ENCODE results near the gene APLP1.
"Not testable (repeated sequence)": the region's sequence is repeated elsewhere in the genome, so short reads cannot be mapped to it uniquely, and the experiment has no call there.

APLP1 gene

DNA sequence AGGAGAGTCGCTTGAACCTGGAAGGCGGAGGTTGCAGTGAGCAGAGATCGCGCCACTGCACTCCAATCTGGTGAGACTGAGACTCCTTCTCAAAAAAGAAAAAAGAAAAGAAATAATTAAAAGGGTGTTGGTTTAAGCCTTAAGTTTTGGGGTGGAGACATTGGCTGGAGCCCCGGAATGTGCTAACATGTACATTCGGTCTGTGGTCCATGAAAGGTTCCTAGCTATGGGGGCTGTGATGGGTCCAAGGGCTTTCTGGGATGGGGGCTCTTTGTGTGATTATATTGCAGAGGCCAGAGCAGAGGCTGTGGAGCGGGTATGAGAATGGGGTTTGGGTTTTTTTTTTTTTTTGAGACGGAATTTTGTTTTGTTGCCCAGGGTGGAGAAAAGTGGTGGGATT, 17.5 kb downstream of the APLP1 start:
- DNase-seq, result no peak

DNA sequence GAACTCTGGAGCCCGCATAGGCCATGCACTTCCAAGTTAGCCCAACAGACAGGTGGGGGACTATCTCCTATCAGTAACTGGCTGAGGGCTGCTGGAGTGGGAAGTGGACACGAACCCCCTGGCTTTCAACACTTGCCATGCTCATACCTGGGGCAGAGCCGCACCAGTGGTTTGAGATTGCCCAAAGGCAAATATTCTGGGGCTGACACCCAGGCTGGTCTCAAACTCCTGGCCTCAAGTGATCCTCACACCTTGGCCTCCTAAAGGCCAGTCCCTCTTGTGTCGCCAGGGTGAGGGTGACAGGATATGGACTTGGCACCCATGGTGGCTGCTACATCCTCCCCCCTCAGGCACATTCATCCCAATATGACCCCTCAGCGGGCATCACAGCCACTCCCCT, 18.8 kb downstream of the APLP1 start:
- DNase-seq, result no peak

DNA sequence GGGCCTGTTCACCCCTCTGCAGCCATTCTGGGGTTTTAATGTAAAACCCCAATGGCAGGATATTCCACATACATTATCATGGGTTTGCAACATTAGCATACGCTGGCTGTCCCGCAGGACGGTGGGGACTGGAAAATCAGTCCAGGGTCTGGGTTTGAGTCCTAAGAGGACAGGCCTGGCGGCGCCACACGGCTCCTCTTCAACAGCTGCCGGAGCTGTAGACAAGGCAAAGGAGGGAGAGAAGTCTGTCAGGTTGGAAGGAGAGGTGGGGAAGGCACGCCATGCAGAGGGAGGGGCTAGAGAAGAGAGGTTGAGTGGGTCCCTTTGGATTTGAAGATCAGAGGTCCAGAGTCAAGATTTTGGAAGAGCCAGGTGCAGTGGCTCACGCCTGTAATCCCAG, 20.0 kb downstream of the APLP1 start:
- no peak for DNase-seq

DNA sequence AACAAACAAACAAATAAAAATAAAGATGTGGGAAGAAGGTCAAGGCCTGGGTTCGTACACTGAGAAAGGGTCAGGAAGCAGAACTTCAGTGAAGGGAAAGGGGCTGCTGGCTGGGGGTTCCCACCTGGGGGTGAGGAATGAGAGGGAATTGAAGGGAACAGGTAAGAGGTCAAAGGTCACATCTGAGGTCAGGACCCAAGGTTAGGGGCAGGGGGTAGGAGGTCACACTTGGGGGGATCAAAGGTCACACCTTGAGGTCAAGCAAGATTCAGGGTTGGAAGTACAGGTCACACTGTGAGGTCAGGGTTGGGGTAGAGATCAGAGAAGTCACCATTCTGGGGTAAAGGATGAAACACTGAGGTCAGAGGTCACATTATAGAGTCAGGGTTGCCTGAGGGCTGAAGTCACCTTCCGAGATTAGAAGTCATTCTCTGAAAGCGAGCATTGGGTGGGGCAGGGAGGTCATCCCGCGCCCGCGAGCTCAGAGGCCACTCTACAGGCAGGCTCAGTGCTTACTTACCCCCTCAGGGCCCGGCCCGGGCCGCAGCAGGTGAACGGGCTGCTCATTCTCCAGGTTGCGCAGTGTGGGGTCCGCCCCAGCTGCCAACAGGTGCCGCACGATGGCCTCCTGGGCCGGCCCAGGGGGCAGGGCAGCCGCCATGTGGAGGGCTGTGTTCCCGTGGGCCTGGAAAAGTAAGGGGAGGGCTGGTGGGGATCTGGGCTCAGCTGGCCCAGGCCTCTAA, 21.2 kb downstream of the APLP1 start:
- no peak for DNase-seq

DNA sequence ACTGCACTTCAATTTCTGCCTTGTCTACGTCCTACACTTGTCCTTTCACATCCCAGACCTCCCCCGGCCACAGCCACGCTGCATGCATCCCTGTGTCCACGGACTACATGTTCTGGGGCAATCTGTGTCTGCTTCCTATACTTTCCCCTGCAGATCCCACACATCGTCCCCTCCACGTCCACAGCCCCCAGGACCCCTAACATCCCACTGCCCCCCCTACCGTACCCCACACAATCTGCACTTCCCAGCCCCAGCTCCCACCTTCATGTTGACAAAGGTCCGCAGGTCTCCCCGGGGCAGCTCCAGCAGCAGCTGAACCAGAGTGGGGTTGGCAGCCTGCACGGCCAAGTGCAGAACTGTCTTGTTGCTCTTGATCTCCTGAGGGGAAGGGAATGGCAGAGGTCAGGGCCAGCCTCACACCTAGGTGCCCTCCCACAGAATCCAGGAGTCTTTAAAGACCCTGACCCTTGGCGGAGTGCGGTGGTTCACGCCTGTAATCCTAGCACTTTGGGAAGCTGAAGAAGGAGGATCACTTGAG, 21.8 kb downstream of the APLP1 start:
- no peak for DNase-seq

DNA sequence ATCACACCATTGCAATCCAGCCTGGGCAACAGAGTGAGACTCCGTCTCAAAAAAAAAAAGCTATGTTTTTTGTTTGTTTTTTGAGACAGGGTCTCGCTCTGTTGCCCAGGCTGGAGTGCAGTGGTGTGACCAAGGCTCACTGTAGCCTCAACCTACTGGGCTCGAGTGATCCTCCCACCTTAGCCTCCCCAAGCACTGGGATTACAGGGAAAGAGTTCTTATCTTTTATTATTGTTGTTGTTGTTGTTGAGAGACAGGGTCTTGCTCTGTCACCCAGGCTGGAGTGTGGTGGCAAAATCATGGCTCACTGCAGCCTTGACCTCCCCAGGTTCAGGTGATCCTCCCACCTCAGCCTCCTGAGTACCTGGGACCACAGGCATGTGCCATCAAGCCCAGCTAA, 23.4 kb downstream of the APLP1 start:
- DNase-seq, result not testable (repeated sequence)

DNA sequence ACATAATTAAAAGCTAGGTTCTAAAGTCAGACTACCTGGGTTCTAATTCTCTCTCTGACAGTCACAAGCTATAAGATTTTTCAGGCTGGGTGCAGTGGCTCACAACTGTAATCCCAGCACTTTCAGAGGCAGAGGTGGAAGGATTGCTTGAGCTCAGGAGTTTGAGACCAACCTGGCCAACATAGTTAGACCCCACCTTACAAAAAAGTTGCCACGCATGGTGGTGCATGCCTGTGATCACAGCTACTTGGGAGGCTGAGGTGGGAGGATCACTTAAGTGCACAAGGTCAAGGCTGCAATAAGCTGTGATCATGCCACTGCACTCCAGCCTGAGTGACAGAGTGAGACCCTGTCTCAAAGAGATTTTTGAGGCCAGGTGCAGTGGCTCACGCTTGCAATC, 26.0 kb downstream of the APLP1 start:
- DNase-seq, result no peak

DNA sequence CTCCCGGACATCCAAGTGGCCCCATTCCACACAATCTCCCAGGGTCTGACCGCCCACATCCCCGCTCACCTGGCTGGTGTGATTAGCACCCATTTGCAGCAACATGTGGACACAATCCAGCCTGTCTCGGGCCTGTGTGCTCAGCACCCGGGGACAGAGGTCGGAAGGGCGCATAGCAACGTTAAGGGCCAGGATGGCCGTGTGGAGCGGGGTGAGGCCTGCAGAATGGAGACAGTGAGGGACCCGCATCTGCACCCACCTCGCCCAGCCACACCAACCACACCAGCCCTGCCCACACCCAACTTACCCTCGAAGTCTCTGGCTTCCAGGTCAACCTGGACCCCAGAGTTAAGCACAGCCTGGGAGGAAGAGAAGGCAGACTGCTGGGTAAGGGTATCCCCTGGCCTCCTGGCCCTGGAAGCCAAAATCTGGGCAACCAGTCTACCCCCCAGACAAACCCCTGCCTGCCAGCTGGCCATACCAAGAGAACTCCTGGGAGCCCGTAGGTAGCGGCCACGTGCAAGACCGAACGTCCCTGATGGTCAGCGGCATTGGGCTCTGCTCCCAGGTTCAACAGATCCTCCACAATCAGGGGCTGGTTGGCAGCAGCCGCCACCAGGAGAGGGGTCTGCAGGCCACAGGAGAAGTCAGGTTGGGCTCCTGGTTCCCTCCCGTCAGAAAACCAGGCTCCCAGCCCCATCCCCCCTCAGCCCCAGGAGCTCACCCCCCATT, 27.7 kb downstream of the APLP1 start:
- no peak for DNase-seq

DNA sequence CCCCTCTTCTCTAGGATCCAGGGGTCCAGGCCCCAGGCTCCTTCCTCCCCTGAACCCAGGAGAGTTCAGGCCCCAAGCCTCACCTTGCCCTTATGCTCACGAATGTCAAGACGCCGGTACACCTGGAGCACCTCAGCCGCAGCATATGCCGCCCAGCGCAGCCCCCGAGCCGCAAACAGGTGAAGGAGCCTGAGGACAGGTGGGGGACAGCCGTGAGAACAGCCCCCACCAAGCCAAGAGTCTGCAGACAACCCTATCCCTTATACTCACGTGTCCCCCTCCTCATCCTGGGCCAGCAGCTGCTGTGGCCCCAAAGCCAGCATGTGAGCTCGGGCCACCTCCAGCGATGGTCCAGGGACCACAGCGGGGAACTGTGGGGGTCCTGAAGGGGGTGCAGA, 28.3 kb downstream of the APLP1 start:
- DNase-seq, result no peak

DNA sequence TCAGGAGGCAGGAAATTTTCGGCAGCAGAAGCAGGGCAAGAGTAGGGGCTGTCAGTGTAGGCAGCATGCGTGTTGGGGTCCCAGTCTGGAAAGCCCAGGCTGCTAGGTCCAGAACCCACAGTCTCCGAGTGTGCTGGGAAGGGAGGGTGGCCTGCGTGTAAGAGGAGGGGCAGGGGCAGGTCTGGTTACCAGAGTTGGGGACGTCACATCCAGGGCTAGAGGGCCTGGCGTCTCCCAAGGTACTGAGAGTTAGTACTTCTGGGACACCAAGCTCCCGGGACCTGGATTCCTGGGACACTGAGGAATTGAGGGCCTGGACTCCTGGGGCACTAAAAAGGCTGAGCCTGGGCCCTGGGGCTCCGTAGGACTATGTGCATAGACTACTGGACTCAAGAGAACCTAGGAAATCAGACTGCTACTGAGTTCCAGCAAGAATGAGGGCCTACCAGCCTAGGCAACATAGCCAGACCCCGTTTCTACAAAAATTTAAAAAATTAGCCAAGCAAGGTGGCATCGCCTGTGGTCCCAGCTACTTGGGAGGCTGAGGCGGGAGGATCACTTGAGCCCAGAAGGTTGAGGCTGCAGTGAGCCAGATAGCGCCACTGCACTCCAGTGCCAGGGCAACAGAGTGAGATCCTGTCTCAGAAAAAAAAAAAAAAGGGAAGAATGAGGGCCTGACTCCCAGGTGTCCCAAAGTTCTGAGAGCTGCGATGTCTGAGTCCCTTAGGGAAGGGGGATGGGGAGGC, 29.5 kb downstream of the APLP1 start:
- no peak for DNase-seq

DNA sequence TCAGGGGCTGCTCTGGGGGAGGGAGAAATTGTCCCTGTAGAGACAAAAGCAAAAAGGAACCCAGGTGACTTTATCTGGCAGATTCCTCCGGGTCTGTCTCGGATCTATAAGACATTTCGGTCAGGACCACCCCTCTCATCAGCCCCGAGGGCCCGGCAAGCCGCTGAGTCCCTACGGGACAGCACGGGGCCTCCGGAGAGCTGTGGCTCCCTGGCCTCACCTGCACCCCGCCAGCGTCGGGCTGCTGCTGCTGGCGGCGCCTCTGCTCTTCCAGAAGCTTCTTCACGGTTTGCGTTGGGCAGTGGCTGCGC, 30.1 kb downstream of the APLP1 start:
- no peak for DNase-seq

DNA sequence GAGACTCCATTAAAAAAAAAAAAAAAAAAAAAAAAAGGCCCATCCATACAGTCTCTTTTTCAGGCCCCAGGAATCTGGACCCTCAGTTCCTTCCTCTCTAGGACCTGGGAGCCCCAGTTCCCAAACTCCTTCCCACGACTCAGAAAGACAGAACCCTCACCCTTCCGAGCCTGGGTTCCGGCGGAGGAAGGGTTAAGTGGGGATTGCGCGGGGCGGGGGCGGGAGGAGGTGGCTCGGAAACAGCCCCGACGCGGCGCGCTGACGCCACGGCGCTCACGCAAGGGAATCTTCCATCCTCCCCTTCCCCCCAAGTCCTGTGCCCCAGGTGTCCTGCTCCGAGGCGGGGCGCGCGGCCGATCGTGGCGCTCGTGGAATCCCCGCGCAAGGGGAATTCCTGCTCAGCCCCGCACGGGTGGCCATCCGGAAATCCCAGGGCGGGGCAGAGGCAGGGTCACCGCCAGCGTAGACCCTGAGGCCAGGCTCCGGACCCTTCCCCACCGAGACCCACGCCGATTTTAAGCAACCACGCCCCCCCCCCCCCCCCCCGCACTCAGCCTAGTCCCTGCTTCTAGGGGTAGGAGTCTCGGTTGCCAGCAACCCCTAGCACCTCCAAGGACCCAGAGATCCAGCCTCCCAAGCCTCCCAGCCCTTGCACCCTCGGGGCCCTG, 31.3 kb downstream of the APLP1 start:
- peak; percentile 53 for DNase-seq

DNA sequence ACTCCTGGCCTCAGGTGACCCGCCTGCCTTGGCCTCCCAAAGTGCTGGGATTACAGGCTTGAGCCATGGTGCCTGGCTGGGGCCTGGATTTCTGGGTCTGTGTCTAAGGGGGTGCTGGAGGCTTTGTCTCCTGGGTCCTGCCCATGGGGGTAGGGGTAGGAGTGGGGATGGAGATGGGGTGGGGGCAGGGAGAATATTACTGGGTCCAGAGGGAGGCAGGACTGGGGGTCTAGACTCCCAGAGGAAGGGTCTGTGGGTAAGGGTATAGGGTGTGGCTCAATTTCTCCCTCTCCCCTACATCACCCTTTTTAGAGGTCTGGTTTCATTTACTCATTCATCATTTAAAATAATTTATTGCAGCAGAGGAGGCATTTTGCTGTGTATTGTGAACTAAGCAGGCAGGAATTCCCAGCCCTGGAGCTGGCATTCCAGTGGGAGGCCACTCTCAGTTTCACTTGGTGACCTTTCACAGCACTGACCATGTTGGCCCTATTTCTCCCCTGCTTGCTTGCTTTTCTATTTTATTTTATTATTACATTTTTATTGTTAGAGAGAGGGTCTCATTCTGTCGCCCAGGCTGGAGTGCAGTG, 32.8 kb downstream of the APLP1 start:
- DNase-seq, result no peak

DNA sequence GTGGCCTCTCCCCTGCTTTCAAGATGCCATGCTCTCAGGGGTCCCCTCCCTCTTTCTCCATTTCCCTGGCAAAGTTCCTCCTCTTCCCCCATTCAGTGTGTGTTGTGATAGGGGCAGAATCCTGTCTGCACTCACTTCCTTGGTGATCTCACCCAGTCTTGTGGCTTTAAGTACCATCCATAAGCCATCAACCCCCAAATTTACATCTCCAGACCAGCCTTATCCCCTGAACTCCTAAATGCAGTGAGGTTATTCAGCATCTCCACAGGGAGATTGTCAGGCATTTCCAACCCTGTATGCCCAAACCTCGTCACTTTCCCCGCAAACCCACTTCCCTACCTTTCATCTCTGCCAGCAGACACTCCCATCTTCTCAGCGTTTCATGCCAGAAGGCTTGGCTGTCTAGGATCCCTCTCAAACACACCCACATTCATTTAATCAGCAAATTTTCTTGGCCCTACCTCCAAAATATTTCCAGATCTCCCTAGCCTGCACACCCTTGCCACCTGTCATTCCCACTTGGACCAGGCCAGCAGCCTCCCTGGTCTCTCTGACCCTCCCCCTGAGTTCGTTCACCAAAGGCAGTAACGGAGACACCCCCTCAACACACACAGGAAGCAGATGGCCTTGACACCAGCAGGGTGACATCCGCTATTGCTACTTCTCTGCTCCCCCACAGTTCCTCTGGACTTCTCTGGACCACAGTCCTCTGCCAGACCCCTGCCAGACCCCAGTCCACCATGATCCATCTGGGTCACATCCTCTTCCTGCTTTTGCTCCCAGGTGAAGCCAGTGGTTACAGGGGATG, 33.7 kb downstream of the APLP1 start, which contains the start of gene HCST:
Gene HCST, plus strand, starts transcription at position 676 of the 808 bp plus-strand sequence. Its CDS starts 65 bp downstream, at position 741.
- DNase-seq, result no peak

DNA sequence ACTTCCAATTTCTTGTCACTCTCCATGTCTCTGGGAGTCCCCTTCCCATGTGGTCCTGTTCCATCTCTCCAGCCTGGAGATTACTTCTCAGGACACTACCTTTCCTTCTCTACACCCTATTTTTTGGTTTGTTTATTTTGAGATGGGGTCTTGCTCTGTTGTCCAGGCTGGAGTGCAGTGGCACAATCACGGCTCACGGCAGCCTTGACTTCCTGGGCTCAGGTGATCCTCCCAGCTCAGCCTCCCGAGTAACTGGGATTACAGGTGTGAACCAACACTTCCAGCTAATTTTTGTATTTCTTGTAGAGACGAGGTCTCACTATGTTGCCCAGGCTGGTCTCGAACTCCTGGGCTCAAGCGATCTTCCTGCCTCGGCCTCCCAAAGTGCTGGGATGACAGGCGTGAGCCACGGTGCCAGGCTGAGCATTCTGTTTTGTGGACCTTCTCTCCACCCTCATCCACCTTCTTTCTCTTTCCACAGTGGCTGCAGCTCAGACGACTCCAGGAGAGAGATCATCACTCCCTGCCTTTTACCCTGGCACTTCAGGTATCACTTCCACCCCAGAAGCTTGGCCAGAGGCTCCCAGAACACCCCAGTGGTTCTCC, 34.6 kb downstream of the APLP1 start:
- DNase-seq, result no peak

DNA sequence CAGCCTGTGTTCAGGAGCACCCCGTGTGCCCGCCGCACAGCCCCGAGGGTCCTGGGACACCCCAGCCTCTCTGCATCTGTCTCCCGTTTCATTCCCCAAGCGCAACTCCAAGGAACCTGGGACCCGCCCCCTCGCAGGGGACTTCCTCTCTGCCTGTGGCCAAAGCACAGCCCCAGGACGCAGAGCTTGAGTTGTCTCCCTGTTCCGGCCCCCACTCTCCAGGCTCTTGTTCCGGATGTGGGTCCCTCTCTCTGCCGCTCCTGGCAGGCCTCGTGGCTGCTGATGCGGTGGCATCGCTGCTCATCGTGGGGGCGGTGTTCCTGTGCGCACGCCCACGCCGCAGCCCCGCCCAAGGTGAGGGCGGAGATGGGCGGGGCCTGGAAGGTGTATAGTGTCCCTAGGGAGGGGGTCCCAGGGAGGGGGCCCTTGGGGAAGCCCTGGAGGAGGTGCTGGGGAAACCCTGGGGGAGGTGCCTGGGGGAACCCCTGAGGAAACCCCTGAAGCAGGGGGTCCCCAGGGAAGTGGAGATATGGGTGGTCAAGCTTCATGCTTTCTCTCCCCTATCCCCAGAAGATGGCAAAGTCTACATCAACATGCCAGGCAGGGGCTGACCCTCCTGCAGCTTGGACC, 35.3 kb downstream of the APLP1 start:
- DNase-seq, result no peak

DNA sequence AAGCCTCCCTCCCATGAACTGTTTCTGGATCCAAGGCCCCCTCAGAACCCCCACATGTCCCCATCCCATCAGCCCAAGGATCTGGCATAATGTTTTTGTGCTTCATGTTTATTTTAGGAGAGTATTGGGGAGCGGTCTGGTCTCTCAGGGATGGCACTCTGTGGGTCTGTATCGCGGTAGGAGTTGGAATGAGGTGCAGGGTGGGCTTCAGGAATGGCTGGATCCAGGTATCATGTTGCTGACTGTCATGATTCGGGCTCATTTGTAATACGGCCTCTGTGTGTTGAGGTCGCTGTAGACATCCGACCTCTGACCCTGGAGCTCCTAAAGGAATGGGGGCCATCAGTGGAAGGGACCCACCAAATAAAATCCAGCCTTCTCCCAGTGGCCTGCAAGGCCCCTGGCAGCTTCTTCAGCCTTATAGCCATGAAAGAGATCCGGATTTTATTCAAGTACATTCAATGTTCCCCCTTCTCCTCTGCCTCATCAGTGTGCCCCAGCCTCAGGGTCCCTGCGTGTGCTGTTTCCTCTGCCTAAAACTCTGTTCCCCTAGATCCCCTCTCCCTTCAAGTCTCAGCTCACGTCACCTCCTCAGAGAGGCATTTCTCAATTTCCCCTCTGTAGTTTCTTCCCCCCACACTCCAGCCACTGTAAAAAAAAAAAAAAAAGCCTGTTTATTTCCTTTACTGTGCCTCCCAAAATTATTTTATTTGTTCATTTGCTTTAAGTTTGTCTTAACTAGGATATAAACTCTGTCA, 36.1 kb downstream of the APLP1 start:
- DNase-seq, result no peak

DNA sequence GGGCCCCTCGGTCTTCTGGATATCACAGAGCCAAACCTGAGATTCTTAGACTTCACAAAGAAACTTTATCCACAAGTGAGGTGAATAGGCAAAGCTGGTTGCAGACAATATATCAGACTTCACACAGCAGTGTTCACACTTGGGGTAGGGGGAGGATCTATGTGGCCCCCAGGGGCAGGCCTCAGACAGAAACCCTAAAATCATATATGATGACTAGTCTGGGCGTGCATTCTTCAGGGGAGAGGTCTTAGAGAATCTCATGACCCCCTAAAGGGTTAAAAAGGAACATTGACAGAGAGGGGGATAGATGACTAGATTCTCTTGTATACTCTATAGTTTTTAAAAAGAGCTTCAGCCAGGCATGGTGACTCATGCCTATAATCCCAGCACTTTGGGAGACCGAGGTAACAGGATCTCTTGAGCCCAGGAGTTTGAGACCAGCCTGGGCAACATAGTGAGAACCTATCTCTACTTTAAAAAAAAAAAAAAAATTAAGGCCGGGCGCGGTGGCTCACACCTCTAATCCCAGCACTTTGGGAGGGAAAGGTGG, 36.9 kb downstream of the APLP1 start:
- DNase-seq, result no peak

DNA sequence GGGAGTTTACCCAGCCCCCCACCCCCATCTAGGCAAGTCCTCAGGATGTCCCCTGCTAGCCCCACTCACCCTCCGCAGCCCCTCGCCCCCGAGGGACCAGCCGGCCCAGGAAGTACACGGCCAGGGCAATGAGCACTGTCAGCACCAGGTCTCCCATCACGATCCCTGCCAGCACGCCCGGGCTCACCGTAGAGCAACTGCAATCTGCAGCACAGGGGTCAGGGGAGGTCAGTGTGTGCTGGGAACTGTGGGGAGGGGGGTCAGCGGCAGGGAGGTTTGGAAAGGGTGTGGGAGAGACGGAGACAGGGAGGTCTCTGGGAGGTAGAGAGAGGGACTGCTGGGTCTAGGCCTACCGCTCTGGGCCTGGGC, 39.0 kb downstream of the APLP1 start:
- DNase-seq, result no peak

DNA sequence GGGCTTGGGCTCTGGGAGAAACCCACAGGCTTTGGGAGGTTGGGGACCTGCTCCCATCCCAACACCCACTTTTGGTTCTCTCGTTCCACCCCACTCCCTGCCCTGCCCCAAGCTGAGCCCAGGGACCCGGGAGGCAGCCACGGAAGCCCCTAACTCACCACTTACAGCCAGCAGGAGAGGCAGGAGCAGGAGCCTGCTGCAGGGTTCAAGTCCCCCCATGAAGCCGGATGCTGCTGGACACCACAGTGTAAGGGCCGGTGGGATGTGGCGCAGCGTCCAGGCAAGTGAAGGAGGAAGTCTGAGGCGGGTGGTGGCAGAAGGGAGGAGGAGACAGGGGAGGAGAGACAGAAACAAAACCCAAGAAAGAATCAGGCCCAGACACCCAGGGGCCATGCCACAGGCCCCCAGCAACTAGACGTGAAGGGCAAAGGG, 39.7 kb downstream of the APLP1 start, which contains the start of gene TYROBP:
Gene TYROBP, minus strand, starts transcription at position 286 of the 432 bp plus-strand sequence. Its CDS starts 67 bp downstream, at position 219.
- DNase-seq, result no peak

All from NCI-H446 treated with DMSO at 0.1 percent for 48 hours (cell line).